WTC11 (cell line): ENCODE measurements around the gene IZUMO1. TPM values are rescaled to one million over a fixed set of nuclear protein-coding genes. Genes with fewer than 3 reads are reported as not detected.

Source experiments
- ATAC-seq: fragments of 200-7000 bp; cut with Tn5 transposase; 2 replicates; pipeline ENCODE4 v1.10.0; 2021; ENCODE audit warnings: mild to moderate bottlenecking, moderate library complexity
- CTCF ChIA-PET: fragments of 300-600 bp; sonication (Branson Sonifier 250); formaldehyde crosslinking; loops from one replicate; lab custom pipeline; 2021; ENCODE audit warnings: antibody characterized with exemption; lab: Charles Lee
- POLR2A ChIA-PET: fragments of 350-600 bp; sonication (Branson Sonifier 250); formaldehyde crosslinking; loops from one replicate; lab custom pipeline; 2021; ENCODE audit warnings: antibody characterized with exemption; lab: Charles Lee
- DNase-seq: peaks from one replicate; pipeline ENCODE4 v3.0.0; 2021; ENCODE audit warnings: low spot score
- H3K27ac Mint-ChIP-seq: 2 replicates; pipeline ENCODE4 v1.8.0; 2021; ENCODE audit warnings: mixed read lengths
- H3K27me3 Mint-ChIP-seq: 2 replicates; pipeline ENCODE4 v1.8.0; 2021; ENCODE audit warnings: low read depth, mild to moderate bottlenecking, moderate library complexity, mixed read lengths
- H3K36me3 Mint-ChIP-seq: 2 replicates; pipeline ENCODE4 v1.8.0; 2021; ENCODE audit warnings: mixed read lengths
- H3K4me1 Mint-ChIP-seq: 2 replicates; pipeline ENCODE4 v1.8.0; 2022; ENCODE audit warnings: mixed read lengths
- H3K4me3 Mint-ChIP-seq: 2 replicates; pipeline ENCODE4 v1.8.0; 2021; ENCODE audit warnings: mild to moderate bottlenecking, moderate library complexity, mixed read lengths
- H3K9me3 Mint-ChIP-seq: 2 replicates; pipeline ENCODE4 v1.8.0; 2021; ENCODE audit warnings: mixed read lengths
- CDX4 ChIP-seq: fragments of 250-450 bp; sonication (Bioruptor Pico); IDR thresholded peaks from 2 replicates; pipeline ENCODE4 v1.9.0; 2021; ENCODE audit warnings: moderate library complexity, mild to moderate bottlenecking, inconsistent platforms, borderline replicate concordance
- E2F4 ChIP-seq: sonication (generic); formaldehyde crosslinking; IDR thresholded peaks from 2 replicates; pipeline ENCODE4 v1.8.1; 2022; ENCODE audit warnings: low read depth, mild to moderate bottlenecking, moderate library complexity, missing genetic modification reagents, borderline replicate concordance
- ESRRA ChIP-seq: sonication (generic); formaldehyde crosslinking; IDR thresholded peaks from 2 replicates; pipeline ENCODE4 v1.8.1; 2022; ENCODE audit warnings: mild to moderate bottlenecking, missing genetic modification reagents, borderline replicate concordance
- FOXP4 ChIP-seq: sonication (generic); formaldehyde crosslinking; IDR thresholded peaks from 2 replicates; pipeline ENCODE4 v1.8.0; 2022; ENCODE audit warnings: mild to moderate bottlenecking, missing genetic modification reagents
- MAX ChIP-seq: sonication (generic); formaldehyde crosslinking; IDR thresholded peaks from 2 replicates; pipeline ENCODE4 v1.8.0; 2022; ENCODE audit warnings: mild to moderate bottlenecking, missing genetic modification reagents
- MLX ChIP-seq: sonication (generic); formaldehyde crosslinking; IDR thresholded peaks from 2 replicates; pipeline ENCODE4 v1.8.1; 2023; ENCODE audit warnings: mild to moderate bottlenecking, missing genetic modification reagents, moderate library complexity
- NFYB ChIP-seq: sonication (generic); formaldehyde crosslinking; conservative IDR thresholded peaks from 2 replicates; pipeline ENCODE4 v1.8.0; 2022; ENCODE audit warnings: low read depth, missing genetic modification reagents
- PRDM15 ChIP-seq: sonication (generic); formaldehyde crosslinking; IDR thresholded peaks from 2 replicates; pipeline ENCODE4 v1.8.0; 2022; ENCODE audit warnings: missing genetic modification reagents
- TP53 ChIP-seq: sonication (generic); formaldehyde crosslinking; IDR thresholded peaks from 2 replicates; pipeline ENCODE4 v1.8.1; 2023; ENCODE audit warnings: mild to moderate bottlenecking, missing genetic modification reagents
- ZBTB21 ChIP-seq: sonication (generic); formaldehyde crosslinking; IDR thresholded peaks from 2 replicates; pipeline ENCODE4 v1.8.1; 2023; ENCODE audit warnings: mild to moderate bottlenecking, missing genetic modification reagents, borderline replicate concordance
- ZNF121 ChIP-seq: sonication (generic); formaldehyde crosslinking; IDR thresholded peaks from 2 replicates; pipeline ENCODE4 v1.8.0; 2023; ENCODE audit warnings: missing genetic modification reagents
- ZNF671 ChIP-seq: fragments of 250-450 bp; sonication (Bioruptor Pico); IDR thresholded peaks from 2 replicates; pipeline ENCODE4 v1.8.0; 2021; ENCODE audit warnings: mild to moderate bottlenecking
- total RNA-seq: library from RNA; stranded (reverse); gene quantifications from 3 replicates; pipeline ENCODE4 v1.2.3, GENCODE V29; 2021
- TF ChIP-seq, protein P1 (sequence below): fragments of 200-600 bp; IDR thresholded peaks from 2 replicates; pipeline ENCODE4 v1.8.0; 2022; ENCODE audit warnings: antibody characterized with exemption
- TF ChIP-seq, protein P2 (sequence below): sonication (generic); formaldehyde crosslinking; IDR thresholded peaks from 2 replicates; pipeline ENCODE4 v1.8.0; 2022; ENCODE audit warnings: mild to moderate bottlenecking, missing genetic modification reagents
- TF ChIP-seq, protein P3 (sequence below): fragments of 250-450 bp; sonication (Bioruptor Pico); IDR thresholded peaks from 2 replicates; pipeline ENCODE4 v1.9.0; 2021; ENCODE audit warnings: mild to moderate bottlenecking, borderline replicate concordance

The IZUMO1 gene
- total RNA-seq, 1 experiment from 2014 or later: 2.2 TPM

DNA sequence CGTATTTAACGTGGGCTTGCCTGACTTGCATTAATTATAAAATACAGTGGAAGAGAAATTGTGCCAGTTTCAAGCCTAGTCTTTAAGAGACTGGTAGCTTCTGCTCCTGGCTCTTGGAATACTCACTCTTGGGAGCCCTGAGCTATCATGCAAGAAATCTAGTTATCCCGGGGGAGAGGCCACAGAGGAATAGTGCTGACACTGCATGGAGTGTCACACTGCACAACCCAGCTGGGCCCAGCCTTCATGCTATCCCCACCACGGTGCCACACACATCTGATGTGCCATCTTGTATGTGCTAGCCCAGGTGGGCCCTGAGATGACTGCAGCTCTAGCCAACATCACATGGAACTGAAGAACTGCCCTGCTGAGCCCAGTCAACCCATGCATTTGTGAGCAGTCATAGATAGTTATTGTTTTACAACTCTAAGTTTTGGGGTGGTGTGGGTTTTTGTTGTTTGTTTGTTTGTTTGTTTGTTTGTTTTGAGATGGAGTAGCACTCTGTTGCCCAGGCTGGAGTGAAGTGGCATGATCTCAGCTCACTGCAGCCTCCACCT, 35.5 kb downstream of the IZUMO1 start (continued):
- TF ChIP-seq CDX4 (no peak), MAX (no peak)
- TF ChIP-seq, protein P1, sequence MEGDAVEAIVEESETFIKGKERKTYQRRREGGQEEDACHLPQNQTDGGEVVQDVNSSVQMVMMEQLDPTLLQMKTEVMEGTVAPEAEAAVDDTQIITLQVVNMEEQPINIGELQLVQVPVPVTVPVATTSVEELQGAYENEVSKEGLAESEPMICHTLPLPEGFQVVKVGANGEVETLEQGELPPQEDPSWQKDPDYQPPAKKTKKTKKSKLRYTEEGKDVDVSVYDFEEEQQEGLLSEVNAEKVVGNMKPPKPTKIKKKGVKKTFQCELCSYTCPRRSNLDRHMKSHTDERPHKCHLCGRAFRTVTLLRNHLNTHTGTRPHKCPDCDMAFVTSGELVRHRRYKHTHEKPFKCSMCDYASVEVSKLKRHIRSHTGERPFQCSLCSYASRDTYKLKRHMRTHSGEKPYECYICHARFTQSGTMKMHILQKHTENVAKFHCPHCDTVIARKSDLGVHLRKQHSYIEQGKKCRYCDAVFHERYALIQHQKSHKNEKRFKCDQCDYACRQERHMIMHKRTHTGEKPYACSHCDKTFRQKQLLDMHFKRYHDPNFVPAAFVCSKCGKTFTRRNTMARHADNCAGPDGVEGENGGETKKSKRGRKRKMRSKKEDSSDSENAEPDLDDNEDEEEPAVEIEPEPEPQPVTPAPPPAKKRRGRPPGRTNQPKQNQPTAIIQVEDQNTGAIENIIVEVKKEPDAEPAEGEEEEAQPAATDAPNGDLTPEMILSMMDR: no peak
- TF ChIP-seq, protein P2, sequence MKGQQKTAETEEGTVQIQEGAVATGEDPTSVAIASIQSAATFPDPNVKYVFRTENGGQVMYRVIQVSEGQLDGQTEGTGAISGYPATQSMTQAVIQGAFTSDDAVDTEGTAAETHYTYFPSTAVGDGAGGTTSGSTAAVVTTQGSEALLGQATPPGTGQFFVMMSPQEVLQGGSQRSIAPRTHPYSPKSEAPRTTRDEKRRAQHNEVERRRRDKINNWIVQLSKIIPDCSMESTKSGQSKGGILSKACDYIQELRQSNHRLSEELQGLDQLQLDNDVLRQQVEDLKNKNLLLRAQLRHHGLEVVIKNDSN (CRISPR knock-in tag): no peak
- TF ChIP-seq, all 79 proteins: peak for 0

DNA sequence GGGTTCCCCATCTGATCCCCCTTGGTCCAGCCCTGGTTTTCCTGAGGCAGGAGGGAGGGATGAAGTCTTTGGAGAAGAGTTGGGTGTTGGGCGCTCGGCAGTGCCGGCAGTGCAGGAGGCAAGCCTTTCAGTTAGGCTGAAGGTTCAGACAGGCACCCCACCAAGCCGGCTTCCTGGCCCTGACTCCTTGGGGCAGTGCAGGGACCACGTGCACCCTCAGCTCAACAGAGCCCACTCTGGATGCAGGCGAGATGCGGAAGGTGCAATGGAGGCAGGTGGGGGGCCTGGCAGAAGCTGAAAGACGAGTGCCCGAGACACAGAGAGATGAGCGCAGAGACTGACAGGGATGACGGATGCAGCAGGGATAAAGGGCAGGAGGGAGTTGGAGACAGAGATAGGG, 38.2 kb downstream of the IZUMO1 start:
- Mint-ChIP-seq H3K9me3 (peaks cover 7% of the 10 kb centered on the region), H3K4me3 (no peak overlapping the region), H3K27ac (no peak overlapping the region), H3K4me1 (peaks cover 16% of the 10 kb centered on the region), H3K27me3 (peaks cover 3% of the 10 kb centered on the region; the same call in 1 of the 2 replicates), H3K36me3 (peaks cover 25% of the 10 kb centered on the region)
- POLR2A ChIA-PET: no interaction called here
- ATAC-seq (peak; percentile 50), DNase-seq (no peak)
- CTCF ChIA-PET: interaction anchor here (1.0 kb wide), 1 partner anchor 33 kb away, joined by 3 read pairs; no protein-coding TSS in a partner anchor
- TF ChIP-seq NFYB (CRISPR knock-in tag) (no peak), ZNF671 (CRISPR knock-in tag) (no peak), MLX (CRISPR knock-in tag) (no peak), FOXP4 (CRISPR knock-in tag) (no peak), ESRRA (CRISPR knock-in tag) (no peak), ZBTB21 (CRISPR knock-in tag) (no peak), TP53 (no peak), E2F4 (CRISPR knock-in tag) (no peak), PRDM15 (CRISPR knock-in tag) (peak; percentile 77), MAX (peak; percentile 56), ZNF121 (peak; percentile 61; the same call in 1 of the 2 replicates)
- TF ChIP-seq, protein P2 (CRISPR knock-in tag): peak; percentile 32; the same call in 1 of the 2 replicates
- TF ChIP-seq, protein P3, sequence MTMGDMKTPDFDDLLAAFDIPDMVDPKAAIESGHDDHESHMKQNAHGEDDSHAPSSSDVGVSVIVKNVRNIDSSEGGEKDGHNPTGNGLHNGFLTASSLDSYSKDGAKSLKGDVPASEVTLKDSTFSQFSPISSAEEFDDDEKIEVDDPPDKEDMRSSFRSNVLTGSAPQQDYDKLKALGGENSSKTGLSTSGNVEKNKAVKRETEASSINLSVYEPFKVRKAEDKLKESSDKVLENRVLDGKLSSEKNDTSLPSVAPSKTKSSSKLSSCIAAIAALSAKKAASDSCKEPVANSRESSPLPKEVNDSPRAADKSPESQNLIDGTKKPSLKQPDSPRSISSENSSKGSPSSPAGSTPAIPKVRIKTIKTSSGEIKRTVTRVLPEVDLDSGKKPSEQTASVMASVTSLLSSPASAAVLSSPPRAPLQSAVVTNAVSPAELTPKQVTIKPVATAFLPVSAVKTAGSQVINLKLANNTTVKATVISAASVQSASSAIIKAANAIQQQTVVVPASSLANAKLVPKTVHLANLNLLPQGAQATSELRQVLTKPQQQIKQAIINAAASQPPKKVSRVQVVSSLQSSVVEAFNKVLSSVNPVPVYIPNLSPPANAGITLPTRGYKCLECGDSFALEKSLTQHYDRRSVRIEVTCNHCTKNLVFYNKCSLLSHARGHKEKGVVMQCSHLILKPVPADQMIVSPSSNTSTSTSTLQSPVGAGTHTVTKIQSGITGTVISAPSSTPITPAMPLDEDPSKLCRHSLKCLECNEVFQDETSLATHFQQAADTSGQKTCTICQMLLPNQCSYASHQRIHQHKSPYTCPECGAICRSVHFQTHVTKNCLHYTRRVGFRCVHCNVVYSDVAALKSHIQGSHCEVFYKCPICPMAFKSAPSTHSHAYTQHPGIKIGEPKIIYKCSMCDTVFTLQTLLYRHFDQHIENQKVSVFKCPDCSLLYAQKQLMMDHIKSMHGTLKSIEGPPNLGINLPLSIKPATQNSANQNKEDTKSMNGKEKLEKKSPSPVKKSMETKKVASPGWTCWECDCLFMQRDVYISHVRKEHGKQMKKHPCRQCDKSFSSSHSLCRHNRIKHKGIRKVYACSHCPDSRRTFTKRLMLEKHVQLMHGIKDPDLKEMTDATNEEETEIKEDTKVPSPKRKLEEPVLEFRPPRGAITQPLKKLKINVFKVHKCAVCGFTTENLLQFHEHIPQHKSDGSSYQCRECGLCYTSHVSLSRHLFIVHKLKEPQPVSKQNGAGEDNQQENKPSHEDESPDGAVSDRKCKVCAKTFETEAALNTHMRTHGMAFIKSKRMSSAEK (CRISPR knock-in tag): no peak
